ENCODE measurements around the gene DMRTB1.

DNA sequence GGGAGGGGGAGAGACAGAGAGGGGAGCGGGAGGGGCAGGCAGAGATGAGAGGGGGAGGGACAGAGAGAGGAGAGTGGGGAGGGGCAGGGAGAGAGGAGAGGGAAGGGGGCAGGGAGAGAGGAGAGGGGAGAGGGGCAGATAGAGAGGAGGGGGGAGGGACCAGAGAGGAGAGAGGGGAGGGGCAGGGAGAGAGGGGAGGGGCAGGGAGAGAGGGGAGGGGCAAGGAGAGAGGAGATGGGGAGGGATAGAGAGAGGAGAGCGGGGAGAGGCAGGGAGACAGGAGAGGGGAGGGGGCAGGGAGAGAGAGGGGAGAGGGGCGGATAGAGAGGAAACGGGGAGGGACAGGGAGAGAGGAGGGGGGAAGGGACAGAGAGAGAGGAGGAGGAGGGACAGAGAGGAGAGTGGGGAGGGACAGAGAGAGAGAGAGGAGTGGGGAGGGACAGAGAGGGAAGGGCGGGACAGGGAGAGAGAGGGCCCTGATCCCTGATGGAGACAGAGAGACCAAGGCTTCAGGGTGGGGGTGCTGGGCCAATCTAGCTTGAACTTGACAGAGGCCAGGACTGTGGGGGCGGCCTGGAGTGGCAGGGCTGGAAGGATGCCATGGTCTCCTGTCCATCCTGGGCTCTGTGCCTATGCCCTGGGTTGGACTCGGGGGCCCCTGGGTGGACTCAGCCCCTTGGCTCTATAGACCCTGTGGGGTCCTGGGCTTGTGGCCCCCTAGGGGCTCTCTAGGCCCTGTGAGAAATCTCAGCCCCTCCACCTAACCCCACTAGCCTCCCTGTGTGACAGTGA lies 43.6 kb downstream of the DMRTB1 start:
- TF ChIP-seq, protein P1, sequence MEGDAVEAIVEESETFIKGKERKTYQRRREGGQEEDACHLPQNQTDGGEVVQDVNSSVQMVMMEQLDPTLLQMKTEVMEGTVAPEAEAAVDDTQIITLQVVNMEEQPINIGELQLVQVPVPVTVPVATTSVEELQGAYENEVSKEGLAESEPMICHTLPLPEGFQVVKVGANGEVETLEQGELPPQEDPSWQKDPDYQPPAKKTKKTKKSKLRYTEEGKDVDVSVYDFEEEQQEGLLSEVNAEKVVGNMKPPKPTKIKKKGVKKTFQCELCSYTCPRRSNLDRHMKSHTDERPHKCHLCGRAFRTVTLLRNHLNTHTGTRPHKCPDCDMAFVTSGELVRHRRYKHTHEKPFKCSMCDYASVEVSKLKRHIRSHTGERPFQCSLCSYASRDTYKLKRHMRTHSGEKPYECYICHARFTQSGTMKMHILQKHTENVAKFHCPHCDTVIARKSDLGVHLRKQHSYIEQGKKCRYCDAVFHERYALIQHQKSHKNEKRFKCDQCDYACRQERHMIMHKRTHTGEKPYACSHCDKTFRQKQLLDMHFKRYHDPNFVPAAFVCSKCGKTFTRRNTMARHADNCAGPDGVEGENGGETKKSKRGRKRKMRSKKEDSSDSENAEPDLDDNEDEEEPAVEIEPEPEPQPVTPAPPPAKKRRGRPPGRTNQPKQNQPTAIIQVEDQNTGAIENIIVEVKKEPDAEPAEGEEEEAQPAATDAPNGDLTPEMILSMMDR (IDR thresholded peaks at IDR 0.05; ENCODE audit: low read depth, low read length, poor library complexity, severe bottlenecking) = no peak
- no peak for TF ChIP-seq EZH2phosphoT487 (IDR thresholded peaks at IDR 0.05; ENCODE audit: borderline replicate concordance, low read length)
